B cell (primary cell): ENCODE measurements around the gene LIX1. TPM values are rescaled to one million over a fixed set of nuclear protein-coding genes. Genes with fewer than 3 reads are reported as not detected.

ENCODE experiments used
- ATAC-seq: fragments of 200-7000 bp; cut with Tn5 transposase; one replicate; pipeline ENCODE4 v1.10.0; 2021; ENCODE audit warnings: low read depth, mild to moderate bottlenecking, moderate number of reproducible peaks, moderate library complexity
- CTCF ChIA-PET: fragments of 350-600 bp; sonication (Branson Sonifier 250); formaldehyde crosslinking; loops from one replicate; lab custom pipeline; 2021; ENCODE audit warnings: antibody characterized with exemption, inconsistent platforms; lab: Charles Lee
- POLR2A ChIA-PET: fragments of 350-600 bp; sonication (Branson Sonifier 250); formaldehyde crosslinking; loops from one replicate; lab custom pipeline; 2021; ENCODE audit warnings: antibody characterized with exemption; lab: Charles Lee
- DNase-seq: peaks from one replicate; pipeline ENCODE4 v3.0.0; 2013
- H2AFZ ChIP-seq: 2 replicates; pipeline ENCODE4 v1.6.1; 2012; ENCODE audit warnings: mild to moderate bottlenecking, low read depth, low read length; ENCODE audit not compliant: insufficient read depth, poor library complexity, severe bottlenecking
- H3K27ac ChIP-seq, 2 donors: 1 replicate in 1 of 2; 2 replicates in 1 of 2; pipeline ENCODE4 v1.5.1; 2012 to 2013; ENCODE audit warnings: low read length in 2 of 2, mild to moderate bottlenecking in 2 of 2, moderate library complexity in 1 of 2
- H3K27me3 ChIP-seq, 4 experiments: fragments of 200-600 bp in 1 of 4; sonication (generic) in 1 of 4; replicated peaks in 1 of 4; 1 replicate in 2 of 4; 2 replicates in 2 of 4; pipeline versions ENCODE4 v1.6.1 to v1.7.0; 2013 to 2016; ENCODE audit warnings: low read length in 3 of 4, mild to moderate bottlenecking in 2 of 4, mixed read lengths in 1 of 4, moderate library complexity in 1 of 4; ENCODE audit not compliant: insufficient read depth in 4 of 4, control insufficient read depth in 3 of 4; ENCODE audit errors: control extremely low read depth in 1 of 4
- H3K36me3 ChIP-seq, 2 experiments: replicated peaks in 1 of 2; 1 replicate in 1 of 2; 2 replicates in 1 of 2; pipeline versions ENCODE4 v1.6.1 to v1.7.1; 2013; ENCODE audit warnings: low read length in 1 of 2; ENCODE audit not compliant: insufficient read depth in 2 of 2, control insufficient read depth in 1 of 2; ENCODE audit errors: control extremely low read depth in 1 of 2, extremely low read depth in 1 of 2
- H3K4me1 ChIP-seq, 2 donors: fragments of 200-600 bp in 1 of 2; sonication (generic) in 1 of 2; 1 replicate in 1 of 2; 2 replicates in 1 of 2; pipeline versions ENCODE4 v1.5.1 to v1.6.1; 2013 to 2017; ENCODE audit warnings: low read length in 2 of 2; ENCODE audit not compliant: control insufficient read depth in 2 of 2, insufficient read depth in 2 of 2
- H3K4me2 ChIP-seq: replicated peaks from 2 replicates; pipeline ENCODE3; 2012; ENCODE audit warnings: mild to moderate bottlenecking, low read depth, low read length; ENCODE audit not compliant: poor library complexity, severe bottlenecking
- H3K4me3 ChIP-seq, 5 experiments: fragments of 200-600 bp in 1 of 5; sonication (generic) in 1 of 5; 1 replicate in 3 of 5; 2 replicates in 2 of 5; pipeline versions ENCODE4 v1.5.1 to v1.7.0; 2011 to 2016; ENCODE audit warnings: low read length in 4 of 5, mild to moderate bottlenecking in 4 of 5, low read depth in 2 of 5, control low read depth in 1 of 5, moderate library complexity in 1 of 5; ENCODE audit not compliant: insufficient read depth in 1 of 5; ENCODE audit errors: control extremely low read depth in 1 of 5, extremely low read depth in 1 of 5
- H3K79me2 ChIP-seq: fragments of 200-600 bp; sonication (generic); one replicate; pipeline ENCODE4 v1.6.0; 2016; ENCODE audit warnings: low read length; ENCODE audit not compliant: control insufficient read depth, insufficient read depth
- H3K9ac ChIP-seq: fragments of 200-600 bp; sonication (generic); 2 replicates; pipeline ENCODE4 v1.6.1; 2017; ENCODE audit warnings: mild to moderate bottlenecking, low read length, moderate library complexity
- H3K9me3 ChIP-seq, 3 donors: one replicate each; pipeline versions ENCODE4 v1.6.1 to v1.7.1; 2013; ENCODE audit warnings: low read length in 2 of 3; ENCODE audit not compliant: control insufficient read depth in 2 of 3, insufficient read depth in 1 of 3; ENCODE audit errors: control extremely low read depth in 1 of 3
- H4K20me1 ChIP-seq: 2 replicates; pipeline ENCODE4 v1.6.0; 2012; ENCODE audit warnings: mild to moderate bottlenecking, low read length; ENCODE audit not compliant: insufficient read depth, control insufficient read depth, poor library complexity, severe bottlenecking
- H3K27ac Mint-ChIP-seq: one replicate; pipeline ENCODE4 v1.8.0; 2021; ENCODE audit warnings: mixed read lengths
- H3K27me3 Mint-ChIP-seq: one replicate; pipeline ENCODE4 v1.8.0; 2021; ENCODE audit warnings: mixed read lengths
- H3K4me1 Mint-ChIP-seq: one replicate; pipeline ENCODE4 v1.8.0; 2021; ENCODE audit warnings: mixed read lengths
- H3K4me3 Mint-ChIP-seq: one replicate; pipeline ENCODE4 v1.8.0; 2021; ENCODE audit warnings: mixed read lengths
- H3K9me3 Mint-ChIP-seq: one replicate; pipeline ENCODE4 v1.8.0; 2022; ENCODE audit warnings: mixed read lengths; ENCODE audit not compliant: insufficient read depth
- EZH2 ChIP-seq: IDR thresholded peaks from 2 replicates; pipeline ENCODE4 v1.6.1; 2012; ENCODE audit warnings: borderline replicate concordance, low read depth, mild to moderate bottlenecking, moderate library complexity, low read length; ENCODE audit not compliant: insufficient read depth, poor library complexity, severe bottlenecking
- WGBS: methylation state at CpG from one replicate; pipeline ENCODE4 v1.1.5; 2013; ENCODE audit warnings: missing lambda C conversion rate; ENCODE audit not compliant: insufficient coverage; 5-methylcytosine and 5-hydroxymethylcytosine counted together
- intact Hi-C: fragments of 100-400 bp; cut with micrococcal nuclease; formaldehyde crosslinking; loops from one replicate; pipeline ENCODE4 v1.10.0; 2022
- polyA plus RNA-seq: library from polyadenylated mRNA; depleted of rRNA; stranded (reverse); fragments of >200 nt; gene quantifications from 2 replicates; pipeline ENCODE4 v1.2.3, GENCODE V29; 2012
- total RNA-seq, 2 donors: library from RNA; stranded (reverse); fragments of 120-200 nt in 1 of 2; gene quantifications; 1 replicate in 1 of 2; 2 replicates in 1 of 2; pipeline versions ENCODE4 v1.2.3 to v1.2.4, GENCODE V29; 2013 to 2022
- TF ChIP-seq, protein P1 (sequence below): fragments of 200-600 bp; IDR thresholded peaks from one replicate; pipeline ENCODE4 v1.8.0; 2022; ENCODE audit warnings: antibody characterized with exemption, mild to moderate bottlenecking

The LIX1 gene
- total and polyA plus RNA-seq, 2 donors (not counting 1 experiment from before 2014, with no cell fraction given): not detected

DNA sequence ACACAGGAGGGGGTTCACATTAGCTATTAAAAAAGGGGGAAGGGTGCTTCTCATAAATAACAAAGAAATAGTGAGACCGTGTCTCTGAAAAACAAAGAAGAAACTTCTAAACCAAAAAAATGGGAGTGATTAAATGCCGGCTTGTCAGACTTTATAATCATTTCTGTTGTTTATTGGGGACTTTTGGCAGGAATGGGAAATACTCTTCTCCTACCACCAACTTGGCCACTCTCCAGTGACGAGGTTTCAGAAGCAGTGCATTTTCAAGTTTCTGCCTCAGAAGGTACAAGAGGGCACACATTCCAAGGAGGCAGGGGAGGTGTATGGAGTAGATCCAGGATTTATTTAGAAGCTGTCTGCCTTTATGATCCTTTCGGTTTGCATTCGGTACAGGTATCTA, 46.2 kb downstream of the LIX1 start:
- H3K27ac Mint-ChIP-seq: no peak overlapping the region
- POLR2A ChIA-PET: no interaction called here
- Histone ChIP-seq H3K27ac (no peak overlapping the region), H3K4me2 (no peak overlapping the region), H3K9me3 (no peaks in the 10 kb centered on the region), H3K27me3 (no peaks in the 10 kb centered on the region), H3K4me3 (no peak overlapping the region), H3K4me1 (peaks cover 3 to 4% of the 10 kb centered on the region in 2 donors), H4K20me1 (peaks cover 10% of the 10 kb centered on the region), H3K9ac (no peak overlapping the region), H3K36me3 (peaks cover 2 to 6% of the 10 kb centered on the region in 2 experiments), H2AFZ (no peak overlapping the region), H3K79me2 (no peaks in the 10 kb centered on the region)
- H3K4me1 Mint-ChIP-seq: peaks cover 6% of the 10 kb centered on the region
- H3K4me3 Mint-ChIP-seq: no peak overlapping the region
- DNase-seq (no peak), ATAC-seq (no peak)
- intact Hi-C loops: no loop called here
- H3K9me3 Mint-ChIP-seq: no peaks in the 10 kb centered on the region
- CTCF ChIA-PET: no interaction called here
- no peaks in the 10 kb centered on the region for H3K27me3 Mint-ChIP-seq
- no peak for TF ChIP-seq EZH2
- TF ChIP-seq, protein P1, sequence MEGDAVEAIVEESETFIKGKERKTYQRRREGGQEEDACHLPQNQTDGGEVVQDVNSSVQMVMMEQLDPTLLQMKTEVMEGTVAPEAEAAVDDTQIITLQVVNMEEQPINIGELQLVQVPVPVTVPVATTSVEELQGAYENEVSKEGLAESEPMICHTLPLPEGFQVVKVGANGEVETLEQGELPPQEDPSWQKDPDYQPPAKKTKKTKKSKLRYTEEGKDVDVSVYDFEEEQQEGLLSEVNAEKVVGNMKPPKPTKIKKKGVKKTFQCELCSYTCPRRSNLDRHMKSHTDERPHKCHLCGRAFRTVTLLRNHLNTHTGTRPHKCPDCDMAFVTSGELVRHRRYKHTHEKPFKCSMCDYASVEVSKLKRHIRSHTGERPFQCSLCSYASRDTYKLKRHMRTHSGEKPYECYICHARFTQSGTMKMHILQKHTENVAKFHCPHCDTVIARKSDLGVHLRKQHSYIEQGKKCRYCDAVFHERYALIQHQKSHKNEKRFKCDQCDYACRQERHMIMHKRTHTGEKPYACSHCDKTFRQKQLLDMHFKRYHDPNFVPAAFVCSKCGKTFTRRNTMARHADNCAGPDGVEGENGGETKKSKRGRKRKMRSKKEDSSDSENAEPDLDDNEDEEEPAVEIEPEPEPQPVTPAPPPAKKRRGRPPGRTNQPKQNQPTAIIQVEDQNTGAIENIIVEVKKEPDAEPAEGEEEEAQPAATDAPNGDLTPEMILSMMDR: no peak
- 100% methylated on average over 2 of the region's 5 CpGs for whole genome bisulfite sequencing

- intact Hi-C loops: no loop called here
- Histone ChIP-seq H3K9me3 (no peaks in the 10 kb centered on the region), H3K27ac (no peak overlapping the region), H3K4me2 (no peak overlapping the region), H4K20me1 (peaks cover 10% of the 10 kb centered on the region), H3K36me3 (peaks cover 2 to 6% of the 10 kb centered on the region in 2 experiments), H2AFZ (peak overlapping the region; percentile 6), H3K4me3 (no peak overlapping the region), H3K79me2 (no peaks in the 10 kb centered on the region), H3K4me1 (peaks cover 3 to 4% of the 10 kb centered on the region in 2 donors), H3K27me3 (no peaks in the 10 kb centered on the region), H3K9ac (no peak overlapping the region)
- peaks cover 6% of the 10 kb centered on the region for H3K4me1 Mint-ChIP-seq
- TF ChIP-seq, protein P1: no peak
- TF ChIP-seq EZH2: no peak
- ChIA-PET CTCF (no interaction called here), POLR2A (no interaction called here)
- no peaks in the 10 kb centered on the region for H3K9me3 Mint-ChIP-seq
- H3K4me3 Mint-ChIP-seq: no peak overlapping the region
- no peak for ATAC-seq
- no peaks in the 10 kb centered on the region for H3K27me3 Mint-ChIP-seq
- WGBS: no CpG with 5 or more reads among the region's 1 CpG
- no peak for DNase-seq
- H3K27ac Mint-ChIP-seq: peak overlapping the region; percentile 8
Measured at GRCh38 chr5:97095318-97095732, 47.1 kb downstream of the LIX1 start.
